ENCODE measurements around the gene RHNO1.

The RHNO1 gene

GRCh38 chr12:2937500-2937899 lies 60.5 kb downstream of the RHNO1 start:
- no peak for TF ChIP-seq CTCF (IDR thresholded peaks at IDR 0.05; ENCODE audit: control insufficient read depth, extremely low read depth, insufficient read depth)
- no peak for DNase-seq (ENCODE audit: low read depth)
- H3K4me3 ChIP-seq (ENCODE audit: low read depth, low read length) = no peak overlapping the region
